HG03095 (cell line): ENCODE data around the gene TAP2.
"Not testable (repeated sequence)": the region's sequence is repeated elsewhere in the genome, so short reads cannot be mapped to it uniquely, and the experiment has no call there.

Source experiments
- ATAC-seq: cut with Tn5 transposase; IDR thresholded peaks from one replicate; pipeline ENCODE4 v1.9.1; 2021; ENCODE audit warnings: moderate library complexity; ENCODE audit not compliant: unreplicated experiment

Gene TAP2

GRCh38 chr6:32836873-32837272 is 1.7 kb downstream of the TAP2 start:
- ATAC-seq, result no peak

- ATAC-seq, result no peak
Measured at GRCh38 chr6:32835167-32835893, 3.2 kb downstream of the TAP2 start.

DNA sequence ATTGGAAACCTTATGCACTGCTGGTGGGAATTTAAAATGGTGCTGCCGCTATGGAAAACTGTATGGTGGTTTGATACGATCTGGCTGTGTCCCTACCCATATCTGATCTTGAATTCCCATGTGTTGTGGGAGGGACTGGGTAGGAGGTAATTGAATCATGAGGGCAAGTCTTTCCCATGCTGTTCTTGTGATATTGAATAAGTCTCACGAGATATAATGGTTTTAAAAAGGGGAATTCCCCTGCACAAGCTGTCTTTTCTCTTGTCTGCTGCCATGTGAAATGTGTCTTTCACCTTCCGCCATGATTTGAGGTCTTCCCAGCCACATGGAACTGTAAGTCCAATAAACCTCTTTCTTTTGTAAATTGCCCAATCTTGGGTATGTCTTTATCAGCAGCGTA is 4.9 kb downstream of the TAP2 start:
- ATAC-seq, result no peak

GRCh38 chr6:32832535-32832934 is 6.0 kb downstream of the TAP2 start:
- ATAC-seq, result no peak

- ATAC-seq, result no peak
Measured at GRCh38 chr6:32830936-32831335, 7.6 kb downstream of the TAP2 start.

GRCh38 chr6:32830017-32830416 is 8.5 kb downstream of the TAP2 start:
- ATAC-seq, result no peak

- no peak for ATAC-seq
Measured at GRCh38 chr6:32829495-32829894, 9.0 kb downstream of the TAP2 start.

DNA sequence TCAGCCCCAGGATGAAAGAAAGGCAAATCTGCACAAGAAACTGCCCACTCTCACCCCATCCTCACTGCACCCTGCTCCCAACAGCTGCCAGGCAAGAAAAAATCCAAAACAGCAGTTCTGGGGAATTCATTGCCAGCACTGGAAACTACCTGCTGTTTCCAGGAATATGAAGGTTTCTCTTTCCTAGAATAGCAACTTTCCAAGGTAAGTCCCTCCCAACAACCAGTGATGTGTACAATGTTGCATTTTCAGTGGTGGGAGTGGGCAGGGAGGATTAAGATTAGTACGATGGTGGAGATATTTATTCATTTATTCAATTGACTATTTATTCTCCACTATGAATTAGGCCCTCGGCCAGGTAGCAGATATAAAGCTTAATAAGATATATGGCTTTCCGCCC is 11.5 kb downstream of the TAP2 start:
- ATAC-seq, result no peak

DNA sequence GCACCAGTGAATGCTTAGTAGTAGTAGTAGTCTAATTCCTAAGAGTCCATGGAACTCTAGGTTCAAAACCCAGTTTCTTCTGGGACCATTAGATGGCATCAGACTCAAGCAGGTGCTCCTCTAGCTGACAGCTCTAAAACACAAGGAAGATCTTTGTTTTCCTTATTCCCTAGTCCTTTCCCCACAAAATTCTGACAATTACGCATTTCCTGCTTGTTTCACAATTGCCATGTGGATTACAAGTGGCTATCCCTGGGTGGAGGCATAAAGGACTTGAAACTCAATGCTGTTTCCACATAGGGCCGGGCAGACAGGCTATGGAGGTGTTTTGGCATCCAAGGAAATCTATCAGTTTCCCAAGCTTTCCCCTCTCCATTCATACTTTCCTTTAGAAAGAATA is 12.6 kb downstream of the TAP2 start:
- ATAC-seq, result no peak

DNA sequence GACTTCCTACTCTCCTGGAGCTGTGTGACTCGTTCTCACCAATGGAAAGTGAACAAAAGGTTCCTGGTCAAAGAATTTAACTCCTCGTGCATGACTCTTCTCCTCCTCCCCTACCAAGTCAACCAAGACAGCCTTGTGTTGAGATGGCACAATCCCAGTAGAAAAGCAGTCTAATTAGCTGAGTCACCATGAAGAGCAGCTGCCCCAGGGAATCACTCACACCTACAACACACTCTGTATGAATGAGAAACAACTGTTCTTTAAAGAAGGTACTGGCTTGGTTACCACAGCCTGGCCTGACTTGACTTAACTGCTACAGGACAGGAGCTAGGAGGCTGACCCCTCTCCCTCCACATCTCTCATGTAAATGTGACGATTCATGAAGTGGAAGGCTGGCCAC is 18.8 kb downstream of the TAP2 start:
- ATAC-seq, result no peak

DNA sequence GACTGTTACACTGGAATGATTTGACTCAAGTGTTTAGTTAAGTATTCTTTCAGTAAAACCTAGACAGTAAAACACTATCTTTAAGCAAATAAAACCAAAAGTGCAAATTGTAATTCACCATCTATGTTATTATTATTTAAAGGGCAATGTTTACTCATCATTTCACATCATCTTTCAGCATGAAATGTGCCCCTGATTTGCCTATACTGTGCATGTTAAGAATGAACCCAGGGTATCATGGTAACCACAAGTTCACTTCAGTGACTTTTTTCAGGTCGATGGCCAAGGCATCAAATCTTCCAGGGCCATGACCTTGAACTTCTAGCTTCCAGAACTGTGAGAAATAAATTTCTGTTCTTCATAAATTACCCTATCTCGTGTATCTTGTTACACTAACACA is 19.7 kb downstream of the TAP2 start:
- ATAC-seq, result no peak

DNA sequence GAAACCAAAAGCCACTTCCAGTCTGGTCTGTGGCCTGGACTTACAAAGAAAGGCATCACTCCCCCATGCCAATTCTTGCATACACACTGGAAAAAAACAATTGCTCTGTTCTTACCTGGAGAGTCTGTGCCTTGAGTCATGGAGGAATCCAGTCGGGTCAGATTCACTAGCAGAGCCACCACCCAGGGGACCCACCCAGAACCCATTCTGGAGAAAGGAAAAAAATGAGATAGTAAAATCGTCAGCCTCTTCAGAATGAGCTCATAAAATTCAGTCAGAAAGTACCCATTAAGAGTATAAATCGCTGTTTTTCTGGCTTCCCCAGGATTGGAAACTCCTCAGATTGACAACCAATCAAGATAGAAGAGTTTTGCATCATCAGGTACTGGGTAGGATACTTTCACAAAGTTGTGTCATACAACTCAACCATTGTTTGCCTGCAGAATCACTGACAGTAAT is 21.8 kb downstream of the TAP2 start, which contains the start of gene HLA-DOB:
TSS of gene HLA-DOB (minus strand) at position 257 of the 459 bp plus-strand sequence. CDS start at position 206, 51 bp downstream.
- ATAC-seq, result no peak

- peak; percentile 39 for ATAC-seq
Measured at GRCh38 chr6:32815996-32816395, 22.5 kb downstream of the TAP2 start.

DNA sequence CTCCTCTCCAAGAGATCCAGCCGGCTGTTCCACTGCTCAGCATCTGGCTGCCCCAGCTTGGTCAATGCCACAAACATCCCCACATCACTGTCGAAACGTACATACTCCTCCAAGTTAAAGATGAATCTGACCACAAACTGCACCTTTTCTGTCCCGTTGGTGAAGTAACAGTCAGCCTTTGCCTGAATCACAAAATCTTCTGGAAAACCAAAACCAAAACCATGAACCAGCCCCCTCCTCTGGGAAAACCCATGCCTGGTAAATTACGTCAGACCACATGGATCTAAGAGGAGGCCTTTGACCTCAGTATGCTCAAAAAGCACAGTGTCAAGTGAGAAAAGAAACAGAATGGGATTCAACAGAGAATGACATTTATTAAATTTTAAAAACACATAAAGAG is 23.4 kb downstream of the TAP2 start:
- ATAC-seq, result no peak

GRCh38 chr6:32814145-32814544 is 24.4 kb downstream of the TAP2 start:
- ATAC-seq, result no peak

GRCh38 chr6:32809171-32809570 is 29.4 kb downstream of the TAP2 start:
- ATAC-seq, result no peak

GRCh38 chr6:32807020-32807580 is 31.4 kb downstream of the TAP2 start:
- ATAC-seq, result no peak

DNA sequence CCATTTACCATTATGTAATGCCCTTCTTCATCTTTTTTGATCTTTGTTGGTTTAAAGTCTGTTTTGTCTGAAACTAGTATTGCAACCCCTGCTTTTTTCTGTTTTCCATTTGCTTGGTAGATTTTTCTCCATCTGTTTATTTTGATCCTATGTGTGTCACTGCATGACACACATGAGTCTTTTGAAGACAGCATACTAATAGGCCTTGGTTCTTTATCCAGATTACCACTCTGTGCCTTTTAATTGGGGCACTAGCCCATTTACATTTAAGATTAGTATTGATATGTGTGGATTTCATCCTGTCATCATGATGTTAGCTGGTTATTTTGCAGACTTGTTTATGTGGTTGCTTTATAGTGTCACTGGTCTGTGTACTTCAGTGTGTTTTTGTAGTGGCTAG is 33.1 kb downstream of the TAP2 start:
- not testable (repeated sequence) for ATAC-seq

GRCh38 chr6:32803416-32803815 is 35.1 kb downstream of the TAP2 start:
- no peak for ATAC-seq

DNA sequence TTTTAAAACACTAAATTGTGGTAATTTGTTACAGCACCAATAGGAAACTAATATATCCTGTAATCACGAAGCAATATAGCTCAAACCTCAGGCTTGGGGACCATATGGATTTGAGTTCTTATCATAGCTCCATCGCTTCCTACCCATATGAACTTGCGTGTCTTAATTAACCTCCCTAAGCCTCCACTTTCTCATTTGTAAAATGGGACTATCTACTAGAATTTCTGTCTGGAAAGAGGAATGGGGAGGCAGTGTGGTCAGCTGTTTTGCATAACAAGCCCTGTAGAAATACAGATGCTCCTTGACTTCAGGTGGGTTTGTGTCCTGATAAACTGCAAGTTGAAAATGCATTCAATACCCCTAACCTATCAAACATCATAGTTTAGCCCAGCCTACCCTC is 38.8 kb downstream of the TAP2 start:
- ATAC-seq, result no peak

- no peak for ATAC-seq
Measured at GRCh38 chr6:32799168-32799567, 39.4 kb downstream of the TAP2 start.

GRCh38 chr6:32796848-32797776 is 41.4 kb downstream of the TAP2 start:
- no peak for ATAC-seq
